Bronchial epithelial cell (primary cell): ENCODE measurements around the gene EEFSEC. TPM values are rescaled to one million over a fixed set of nuclear protein-coding genes. Genes with fewer than 3 reads are reported as not detected.

Experiments used
- DNase-seq: peaks from one replicate; pipeline ENCODE4 v3.0.0-alpha.2; 2010; ENCODE audit warnings: low read depth
- FAIRE-seq: peaks from 2 replicates; lab custom pipeline; 2011; peaks lifted over from hg19 to GRCh38; lab: Jason Lieb, UNC
- H3K27me3 ChIP-seq: 2 replicates; pipeline ENCODE4 v1.5.1; 2011; ENCODE audit warnings: low read length; ENCODE audit not compliant: control insufficient read depth, insufficient read depth
- H3K36me3 ChIP-seq: 2 replicates; pipeline ENCODE4 v1.5.1; 2011; ENCODE audit warnings: low read length; ENCODE audit not compliant: control insufficient read depth, insufficient read depth
- H3K4me3 ChIP-seq: 2 replicates; pipeline ENCODE4 v1.5.1; 2011; ENCODE audit warnings: mild to moderate bottlenecking, low read depth, low read length, control low read depth
- CTCF ChIP-seq: IDR thresholded peaks from 2 replicates; pipeline ENCODE4 v1.5.1; 2011; ENCODE audit warnings: mild to moderate bottlenecking, moderate library complexity, low read length, control low read depth, inconsistent platforms; ENCODE audit not compliant: insufficient read depth, severe bottlenecking
- total RNA-seq: library from RNA; depleted of rRNA; stranded (reverse); fragments of >200 nt; gene quantifications from 2 replicates; pipeline ENCODE4 v1.2.1, GENCODE V29; 2014

Gene EEFSEC
- 3.7 and 4.2 TPM in 2 replicates for total RNA-seq

- FAIRE-seq, result no peak
- peaks cover 2% of the 10 kb centered on the region for H3K36me3 ChIP-seq
- DNase-seq, result peak; percentile 63
- TF ChIP-seq CTCF, result no peak
- peak within 1 kb of the TSS; percentile 90 for H3K4me3 ChIP-seq
- H3K27me3 ChIP-seq, result no peaks in the 10 kb centered on the region
These were observed at the start of gene EEFSEC for GRCh38 chr3:128153156-128154041. Gene EEFSEC, plus strand, starts transcription at chr3:128153481. Its CDS starts 27 bp downstream, at chr3:128153508.

GRCh38 chr3:128107834-128108233 is 45.4 kb upstream of the EEFSEC start:
- DNase-seq (no peak), FAIRE-seq (no peak)
- Histone ChIP-seq H3K4me3 (no peak overlapping the region), H3K27me3 (no peaks in the 10 kb centered on the region), H3K36me3 (peaks cover 9% of the 10 kb centered on the region)
- TF ChIP-seq CTCF, result no peak

GRCh38 chr3:128111147-128111546 is 42.1 kb upstream of the EEFSEC start:
- no peak overlapping the region for H3K4me3 ChIP-seq
- FAIRE-seq (no peak), DNase-seq (no peak)
- no peak for TF ChIP-seq CTCF
- peaks cover 9% of the 10 kb centered on the region for H3K36me3 ChIP-seq
- no peaks in the 10 kb centered on the region for H3K27me3 ChIP-seq

GRCh38 chr3:128112357-128112968 is 40.8 kb upstream of the EEFSEC start:
- no peak for TF ChIP-seq CTCF
- FAIRE-seq, result peak; percentile 86
- peak; percentile 86 for DNase-seq
- Histone ChIP-seq H3K36me3 (peaks cover 10% of the 10 kb centered on the region), H3K4me3 (no peak overlapping the region), H3K27me3 (no peaks in the 10 kb centered on the region)

- Histone ChIP-seq H3K4me3 (no peak overlapping the region), H3K27me3 (no peaks in the 10 kb centered on the region), H3K36me3 (peaks cover 7% of the 10 kb centered on the region)
- DNase-seq (no peak), FAIRE-seq (no peak)
- no peak for TF ChIP-seq CTCF
These were observed 39.2 kb upstream of the EEFSEC start for GRCh38 chr3:128113817-128114794.
